Colonic mucosa (tissue), 4 donors: ENCODE results near the gene TRIM45. TPM values are rescaled to one million over a fixed set of nuclear protein-coding genes. Genes with fewer than 3 reads are reported as not detected.

ENCODE experiments used
- DNase-seq: peaks from one replicate; pipeline ENCODE4 v3.0.0-alpha.2; 2020
- H3K27ac ChIP-seq: fragments of 200-600 bp; one replicate; pipeline ENCODE4 v1.8.0; 2021
- H3K27me3 ChIP-seq: fragments of 200-600 bp; one replicate; pipeline ENCODE4 v1.8.0; 2021
- H3K36me3 ChIP-seq: fragments of 200-600 bp; one replicate; pipeline ENCODE4 v1.8.0; 2021
- H3K4me1 ChIP-seq: fragments of 200-600 bp; one replicate; pipeline ENCODE4 v1.8.0; 2021; ENCODE audit warnings: mild to moderate bottlenecking
- H3K4me3 ChIP-seq: fragments of 200-600 bp; one replicate; pipeline ENCODE4 v1.8.0; 2021
- H3K9ac ChIP-seq, 2 donors: one replicate each; pipeline ENCODE4 v1.7.0; 2013; ENCODE audit warnings: control low read depth in 2 of 2, low read depth in 2 of 2, low read length in 2 of 2
- H3K9me3 ChIP-seq: fragments of 200-600 bp; one replicate; pipeline ENCODE4 v1.8.0; 2021
- CTCF ChIP-seq: fragments of 200-600 bp; IDR thresholded peaks from one replicate; pipeline ENCODE4 v1.8.0; 2022; ENCODE audit warnings: antibody characterized with exemption, mild to moderate bottlenecking
- intact Hi-C: fragments of 100-400 bp; cut with DNase I; formaldehyde crosslinking; loops from one replicate; pipeline ENCODE4 v1.14.1; 2022
- total RNA-seq, 2 donors: library from RNA; stranded (reverse); fragmentation: NEBNext Ultra II Directional in 1 of 2; extraction: Animal tissue kit (Norgen Biotek cat#: 25700) in 1 of 2; gene quantifications; one replicate each; pipeline ENCODE4 v1.2.1, GENCODE V29; 2021
- donor health status: healthy.
- donor health status: DM: no; HTN: no; CAD: no.
- donor health status: DM: no; HTN: no; CAD: no.

TRIM45 gene
- total RNA-seq, 2 donors from 2014 or later = 1.2 to 4.1 TPM

- no peak overlapping the region for H3K4me3 ChIP-seq
- no peak overlapping the region for H3K9ac ChIP-seq
- H3K4me1 ChIP-seq = no peaks in the 10 kb centered on the region
- H3K9me3 ChIP-seq = no peaks in the 10 kb centered on the region
- DNase-seq = no peak
- no peaks in the 10 kb centered on the region for H3K36me3 ChIP-seq
- no peak overlapping the region for H3K27ac ChIP-seq
- TF ChIP-seq CTCF = no peak
- H3K27me3 ChIP-seq = no peaks in the 10 kb centered on the region
- intact Hi-C loops = no loop called here
Observed at GRCh38 chr1:117138561-117138960, 17.0 kb upstream of the TRIM45 start.

GRCh38 chr1:117138106-117138505 lies 16.6 kb upstream of the TRIM45 start:
- H3K36me3 ChIP-seq = no peaks in the 10 kb centered on the region
- no peaks in the 10 kb centered on the region for H3K4me1 ChIP-seq
- TF ChIP-seq CTCF = no peak
- H3K9ac ChIP-seq = no peak overlapping the region
- no peak for DNase-seq
- no peaks in the 10 kb centered on the region for H3K9me3 ChIP-seq
- no peak overlapping the region for H3K4me3 ChIP-seq
- H3K27me3 ChIP-seq = no peaks in the 10 kb centered on the region
- H3K27ac ChIP-seq = no peak overlapping the region
- intact Hi-C loops = no loop called here

GRCh38 chr1:117137281-117137855 lies 15.8 kb upstream of the TRIM45 start:
- no peak overlapping the region for H3K9ac ChIP-seq
- DNase-seq = no peak
- no peak for TF ChIP-seq CTCF
- no peaks in the 10 kb centered on the region for H3K36me3 ChIP-seq
- intact Hi-C loops = no loop called here
- H3K27me3 ChIP-seq = peaks cover 5% of the 10 kb centered on the region
- no peak overlapping the region for H3K4me3 ChIP-seq
- no peaks in the 10 kb centered on the region for H3K9me3 ChIP-seq
- no peak overlapping the region for H3K27ac ChIP-seq
- H3K4me1 ChIP-seq = no peaks in the 10 kb centered on the region

GRCh38 chr1:117136749-117137148 lies 15.2 kb upstream of the TRIM45 start:
- no peak overlapping the region for H3K27ac ChIP-seq
- H3K36me3 ChIP-seq = no peaks in the 10 kb centered on the region
- no peaks in the 10 kb centered on the region for H3K4me1 ChIP-seq
- intact Hi-C loops = no loop called here
- H3K9ac ChIP-seq = no peak overlapping the region
- no peaks in the 10 kb centered on the region for H3K9me3 ChIP-seq
- no peak overlapping the region for H3K4me3 ChIP-seq
- no peak for TF ChIP-seq CTCF
- H3K27me3 ChIP-seq = peaks cover 5% of the 10 kb centered on the region
- DNase-seq = no peak

- no peak overlapping the region for H3K27ac ChIP-seq
- intact Hi-C loops = no loop called here
- no peak for TF ChIP-seq CTCF
Observed at GRCh38 chr1:117135329-117135728, 13.8 kb upstream of the TRIM45 start.

More at GRCh38 chr1:117135329-117135728, 13.8 kb upstream of the TRIM45 start:
- no peaks in the 10 kb centered on the region for H3K4me1 ChIP-seq
- H3K4me3 ChIP-seq = no peak overlapping the region
- no peaks in the 10 kb centered on the region for H3K9me3 ChIP-seq
- H3K27me3 ChIP-seq = peaks cover 5% of the 10 kb centered on the region
- no peak overlapping the region for H3K9ac ChIP-seq
- H3K36me3 ChIP-seq = no peaks in the 10 kb centered on the region
- no peak for DNase-seq
